HL-60 (cell line): ENCODE data around the gene CMTM8.

Experiments
- DNase-seq, 2 experiments: peaks; one replicate each; pipeline ENCODE4 v3.0.0-alpha.2; 2010 to 2020; ENCODE audit warnings: low read depth in 1 of 2, low spot score in 1 of 2
- H3K27ac ChIP-seq: fragments of 250-450 bp; sonication (Bioruptor Pico); replicated peaks from 2 replicates; pipeline ENCODE4 v1.5.1; 2020; ENCODE audit warnings: mild to moderate bottlenecking, moderate library complexity
- H3K27me3 ChIP-seq: fragments of 250-450 bp; sonication (Bioruptor Pico); 2 replicates; pipeline ENCODE4 v1.5.1; 2021; ENCODE audit warnings: mild to moderate bottlenecking, moderate library complexity; ENCODE audit not compliant: insufficient read depth, poor library complexity, severe bottlenecking
- H3K4me3 ChIP-seq: replicated peaks from 2 replicates; pipeline ENCODE4 v1.5.1; 2011; ENCODE audit warnings: mild to moderate bottlenecking, control low read depth, low read length; ENCODE audit not compliant: insufficient read depth
- CTCF ChIP-seq: IDR thresholded peaks from one replicate; pipeline ENCODE4 v1.5.1; 2011; ENCODE audit warnings: low read length, control low read depth, inconsistent platforms; ENCODE audit not compliant: insufficient read depth
- GABPA ChIP-seq: IDR thresholded peaks from 2 replicates; pipeline ENCODE4 v1.6.1; 2012; ENCODE audit warnings: low read depth
- POLR2AphosphoS5 ChIP-seq: IDR thresholded peaks from 2 replicates; pipeline ENCODE4 v1.6.1; 2012; ENCODE audit warnings: low read depth
- REST ChIP-seq: IDR thresholded peaks from 2 replicates; pipeline ENCODE4 v1.6.1; 2012; ENCODE audit warnings: low read depth; ENCODE audit not compliant: insufficient replicate concordance
- SPI1 ChIP-seq: IDR thresholded peaks from 2 replicates; pipeline ENCODE4 v1.6.1; 2012; ENCODE audit warnings: low read depth, mild to moderate bottlenecking, borderline replicate concordance

The CMTM8 gene

GRCh38 chr3:32203854-32204253 is 34.6 kb upstream of the CMTM8 start:
- no peak for DNase-seq
- no peaks in the 10 kb centered on the region for H3K27me3 ChIP-seq
- TF ChIP-seq POLR2AphosphoS5 (no peak), SPI1 (no peak)
- no peak overlapping the region for H3K27ac ChIP-seq
- no peak overlapping the region for H3K4me3 ChIP-seq

- Histone ChIP-seq H3K4me3 (no peak overlapping the region), H3K27me3 (no peaks in the 10 kb centered on the region), H3K27ac (no peak overlapping the region)
- DNase-seq: peak in 1 of 2 experiments; percentile 28
- TF ChIP-seq POLR2AphosphoS5: no peak
- no peak for TF ChIP-seq GABPA
Measured at GRCh38 chr3:32208447-32208846, 30.0 kb upstream of the CMTM8 start.

GRCh38 chr3:32215185-32215584 is 23.3 kb upstream of the CMTM8 start:
- no peak overlapping the region for H3K27ac ChIP-seq
- H3K4me3 ChIP-seq: no peak overlapping the region
- DNase-seq: no peak
- no peaks in the 10 kb centered on the region for H3K27me3 ChIP-seq
- no peak for TF ChIP-seq POLR2AphosphoS5
- no peak for TF ChIP-seq GABPA
- no peak for TF ChIP-seq CTCF
- no peak for TF ChIP-seq REST
- no peak for TF ChIP-seq SPI1

GRCh38 chr3:32216172-32216783 is 22.2 kb upstream of the CMTM8 start:
- Histone ChIP-seq H3K27me3 (no peaks in the 10 kb centered on the region), H3K4me3 (no peak overlapping the region), H3K27ac (no peak overlapping the region)
- no peak for TF ChIP-seq REST
- TF ChIP-seq SPI1: peak; percentile 34; the same call in 1 of the 2 replicates
- TF ChIP-seq GABPA: no peak
- no peak for DNase-seq

GRCh38 chr3:32217339-32217738 is 21.1 kb upstream of the CMTM8 start:
- Histone ChIP-seq H3K27ac (no peak overlapping the region), H3K27me3 (no peaks in the 10 kb centered on the region), H3K4me3 (no peak overlapping the region)
- no peak for DNase-seq
- no peak for TF ChIP-seq SPI1
- no peak for TF ChIP-seq REST
- no peak for TF ChIP-seq POLR2AphosphoS5
- no peak for TF ChIP-seq GABPA
